HCEC 1CT (cell line): ENCODE measurements around the gene FGFRL1.

Experiments used
- DNase-seq: peaks from one replicate; pipeline ENCODE4 v3.0.0-alpha.2; 2017

The FGFRL1 gene

GRCh38 chr4:1055721-1056590 lies 44.5 kb downstream of the FGFRL1 start:
- no peak for DNase-seq

DNA sequence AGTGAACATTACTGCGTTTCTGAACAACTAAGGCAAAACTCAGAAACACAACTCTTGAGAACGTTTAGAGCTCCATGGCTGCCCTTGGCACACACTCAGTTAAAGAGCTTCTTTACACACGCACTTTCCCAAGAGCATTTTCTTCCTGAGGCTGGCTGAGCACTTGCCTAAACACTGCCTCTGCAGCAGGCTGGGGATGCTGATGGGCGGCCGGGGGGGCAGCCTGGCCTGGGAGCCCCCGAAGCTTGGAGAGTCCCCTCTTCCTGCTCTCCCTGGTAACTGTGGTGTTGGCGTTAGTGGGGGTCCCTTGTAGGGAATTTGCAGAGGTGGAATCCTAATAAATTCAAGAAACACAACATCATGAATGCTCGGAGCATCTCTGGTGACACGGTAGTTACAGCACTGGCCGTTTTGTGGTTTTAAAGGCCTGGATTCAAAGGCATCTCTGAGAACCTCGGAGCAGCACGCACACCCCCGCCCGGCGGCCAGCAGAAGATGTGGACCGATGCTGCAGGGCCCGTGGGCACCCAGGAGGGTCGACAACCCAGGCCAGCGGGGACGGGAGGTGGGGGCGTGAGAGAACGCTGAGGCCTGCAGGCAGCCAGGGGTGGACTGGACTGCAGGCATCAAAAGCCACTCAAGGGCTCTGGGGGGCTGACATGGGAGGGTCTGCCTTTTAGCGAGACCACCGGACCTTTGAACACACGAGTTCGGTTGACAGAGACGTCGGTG lies 45.4 kb downstream of the FGFRL1 start:
- DNase-seq, result no peak

DNA sequence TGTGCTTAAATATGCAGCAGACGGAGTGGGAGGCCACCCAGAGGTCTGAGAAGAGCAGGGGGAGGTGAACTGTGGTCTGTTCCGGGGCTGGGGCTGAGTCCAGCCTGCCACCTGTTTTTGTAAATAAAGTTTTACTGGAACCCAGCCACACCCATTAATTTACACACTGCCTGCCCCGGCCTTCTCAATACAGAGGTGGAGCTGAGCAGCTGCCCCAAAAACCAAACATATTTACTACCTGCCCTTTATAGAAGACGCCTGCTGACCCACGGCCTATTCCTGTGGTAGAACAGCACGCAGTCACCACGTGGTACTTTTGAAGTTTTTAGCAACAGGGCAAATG lies 45.9 kb downstream of the FGFRL1 start:
- DNase-seq, result no peak

GRCh38 chr4:1058198-1058996 lies 47.0 kb downstream of the FGFRL1 start:
- no peak for DNase-seq

DNA sequence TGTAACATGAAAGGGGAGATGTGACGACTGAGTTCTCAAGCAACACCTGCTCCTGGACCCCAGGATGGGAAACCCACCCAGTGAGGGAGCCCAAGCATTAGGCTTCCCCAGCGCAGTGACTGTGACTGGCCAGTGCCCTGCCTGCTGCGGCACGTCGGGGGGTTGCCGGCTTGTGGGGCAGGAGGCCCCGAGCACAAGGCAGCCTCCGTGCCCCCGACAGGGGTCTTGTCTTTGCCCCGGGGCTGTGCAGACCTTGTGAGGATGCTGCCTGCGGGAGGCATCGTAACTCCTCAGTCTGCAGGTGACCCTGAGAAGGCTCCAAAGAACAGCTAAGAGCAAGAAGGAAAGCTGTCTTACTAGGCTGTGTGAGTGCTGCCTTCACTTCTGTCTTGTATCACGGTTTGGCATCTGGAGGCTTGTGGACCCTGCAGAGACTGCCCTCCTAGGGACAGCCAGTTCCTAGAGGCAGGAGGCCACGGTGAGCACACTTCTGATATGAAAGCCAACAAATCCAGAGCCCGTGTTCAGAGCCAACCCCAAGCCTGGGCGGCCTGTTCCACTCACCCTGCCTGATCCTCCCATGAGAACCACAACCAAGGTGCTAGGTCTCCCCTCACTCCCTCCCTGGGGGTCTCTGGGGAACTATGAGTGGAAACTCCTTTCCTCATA lies 47.7 kb downstream of the FGFRL1 start:
- no peak for DNase-seq

DNA sequence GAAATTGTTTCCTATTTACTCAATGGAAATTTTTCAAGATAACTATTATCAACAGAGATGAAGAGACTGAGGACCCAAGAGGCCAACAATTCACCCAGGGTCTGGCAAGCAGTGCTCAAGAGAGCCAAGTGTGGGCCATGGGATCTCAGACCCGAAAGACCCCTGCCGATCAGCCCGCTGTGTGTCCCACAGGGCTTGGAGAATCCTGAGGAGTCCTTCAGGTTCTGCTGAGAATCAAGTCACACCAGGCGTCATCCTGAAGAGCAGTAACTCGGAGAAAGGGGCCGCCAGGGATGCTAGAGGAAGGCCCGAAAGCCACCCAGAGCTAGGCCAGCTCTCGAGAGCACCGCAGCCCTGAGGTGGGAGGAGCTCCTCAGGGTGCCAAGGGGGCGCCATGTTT lies 48.7 kb downstream of the FGFRL1 start:
- DNase-seq, result no peak

DNA sequence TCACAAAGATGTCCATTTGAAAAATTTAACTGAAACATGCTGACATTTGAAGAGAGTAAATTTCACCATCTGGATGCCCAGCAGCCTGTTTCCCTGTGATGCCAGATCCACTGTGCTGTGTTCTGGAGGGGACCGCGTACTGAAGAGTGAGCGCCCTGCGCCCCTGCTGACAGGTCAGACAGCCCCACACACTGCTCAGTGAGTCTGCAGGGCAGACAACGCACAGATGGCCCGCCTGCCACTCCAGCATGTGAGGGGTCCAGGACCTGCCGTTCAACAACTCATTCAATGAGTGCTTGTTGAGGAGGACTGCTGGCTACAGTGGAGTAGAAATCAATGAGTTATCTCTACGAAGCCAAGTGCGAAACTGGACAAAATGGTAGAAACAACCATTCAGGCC lies 49.2 kb downstream of the FGFRL1 start:
- no peak for DNase-seq

- no peak for DNase-seq
These were observed 49.8 kb downstream of the FGFRL1 start for GRCh38 chr4:1061056-1061700.

- DNase-seq, result no peak
These were observed 50.3 kb downstream of the FGFRL1 start for GRCh38 chr4:1061760-1062159.

DNA sequence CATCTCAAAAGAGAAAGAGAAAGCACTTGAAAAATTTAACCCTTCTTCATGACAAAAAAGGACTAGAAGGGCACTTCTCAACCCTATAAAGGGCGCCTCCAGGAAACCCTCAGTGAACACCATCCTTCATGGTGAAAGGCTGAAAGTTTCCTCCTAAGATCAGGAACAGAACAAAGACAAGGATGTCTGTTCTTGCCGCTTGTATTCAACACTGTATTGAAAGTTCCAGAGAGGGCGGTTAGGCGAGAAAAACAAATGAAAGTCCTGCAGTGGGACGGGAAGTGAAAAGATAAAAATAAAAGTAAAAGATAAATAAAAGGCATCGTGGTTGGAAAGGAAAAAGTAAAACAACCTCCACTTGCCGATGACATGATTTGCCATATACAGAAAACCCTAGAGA lies 51.0 kb downstream of the FGFRL1 start:
- no peak for DNase-seq

GRCh38 chr4:1065732-1066131 lies 54.3 kb downstream of the FGFRL1 start:
- DNase-seq, result no peak

DNA sequence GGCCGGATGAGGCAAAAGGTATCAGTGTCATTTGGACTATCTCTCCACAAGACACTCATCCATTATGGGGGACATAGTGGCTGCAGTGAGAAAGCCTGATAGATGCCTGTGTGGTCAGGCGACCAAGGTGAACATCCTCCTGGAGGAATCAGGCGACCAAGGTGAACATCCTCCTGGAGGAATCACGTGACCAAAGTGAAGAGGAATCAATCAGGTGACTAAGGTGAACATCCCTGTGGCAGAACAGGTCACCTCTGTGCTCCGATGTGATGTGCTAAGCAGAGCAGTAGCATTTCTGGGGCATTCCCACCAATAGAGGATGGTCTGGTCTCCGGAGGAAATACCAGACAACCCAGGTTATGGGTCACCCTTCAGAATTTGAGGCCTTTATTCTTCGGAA lies 58.0 kb downstream of the FGFRL1 start:
- no peak for DNase-seq

GRCh38 chr4:1072830-1073446 lies 61.5 kb downstream of the FGFRL1 start:
- DNase-seq, result peak; percentile 22

- no peak for DNase-seq
These were observed 62.7 kb downstream of the FGFRL1 start for GRCh38 chr4:1074077-1074476.

DNA sequence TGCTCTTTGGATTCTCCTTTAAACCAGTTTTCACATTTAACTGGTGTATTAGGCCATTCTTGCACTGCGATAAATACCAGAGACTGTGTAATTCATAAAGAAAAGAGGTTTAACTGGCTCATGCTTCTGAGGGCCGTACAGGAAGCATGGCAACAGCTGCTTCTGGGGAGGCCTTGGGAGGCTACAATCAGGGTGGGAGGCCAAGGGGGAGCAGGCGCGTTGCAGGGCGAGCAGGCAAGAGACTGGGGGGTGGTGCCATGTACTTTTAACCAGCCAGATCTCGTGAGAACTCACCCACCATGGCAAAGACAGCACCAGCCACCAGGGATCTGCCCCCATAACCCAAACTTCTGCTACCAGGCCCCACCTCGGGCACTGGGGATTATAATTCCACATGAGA lies 63.8 kb downstream of the FGFRL1 start:
- DNase-seq, result no peak

GRCh38 chr4:1075809-1076699 lies 64.6 kb downstream of the FGFRL1 start:
- no peak for DNase-seq
